ENCODE data around the gene ZC2HC1C. TPM values are rescaled to one million over a fixed set of nuclear protein-coding genes. Genes with fewer than 3 reads are reported as not detected.

The ZC2HC1C gene, protein sequence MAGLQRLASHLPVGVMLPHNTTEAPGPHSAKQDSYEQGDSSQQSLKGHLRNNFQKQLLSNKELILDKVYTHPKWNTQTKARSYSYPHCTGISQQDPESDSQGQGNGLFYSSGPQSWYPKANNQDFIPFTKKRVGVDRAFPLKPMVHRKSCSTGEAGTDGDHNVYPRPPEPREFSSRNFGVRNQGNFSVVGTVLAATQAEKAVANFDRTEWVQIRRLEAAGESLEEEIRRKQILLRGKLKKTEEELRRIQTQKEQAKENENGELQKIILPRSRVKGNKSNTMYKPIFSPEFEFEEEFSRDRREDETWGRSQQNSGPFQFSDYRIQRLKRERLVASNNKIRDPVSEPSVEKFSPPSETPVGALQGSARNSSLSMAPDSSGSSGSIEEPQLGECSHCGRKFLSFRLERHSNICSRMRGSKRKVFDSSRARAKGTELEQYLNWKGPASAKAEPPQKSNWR
- under 1 TPM; 0.45 to 0.84 (median 0.78) TPM for total RNA-seq

DNA sequence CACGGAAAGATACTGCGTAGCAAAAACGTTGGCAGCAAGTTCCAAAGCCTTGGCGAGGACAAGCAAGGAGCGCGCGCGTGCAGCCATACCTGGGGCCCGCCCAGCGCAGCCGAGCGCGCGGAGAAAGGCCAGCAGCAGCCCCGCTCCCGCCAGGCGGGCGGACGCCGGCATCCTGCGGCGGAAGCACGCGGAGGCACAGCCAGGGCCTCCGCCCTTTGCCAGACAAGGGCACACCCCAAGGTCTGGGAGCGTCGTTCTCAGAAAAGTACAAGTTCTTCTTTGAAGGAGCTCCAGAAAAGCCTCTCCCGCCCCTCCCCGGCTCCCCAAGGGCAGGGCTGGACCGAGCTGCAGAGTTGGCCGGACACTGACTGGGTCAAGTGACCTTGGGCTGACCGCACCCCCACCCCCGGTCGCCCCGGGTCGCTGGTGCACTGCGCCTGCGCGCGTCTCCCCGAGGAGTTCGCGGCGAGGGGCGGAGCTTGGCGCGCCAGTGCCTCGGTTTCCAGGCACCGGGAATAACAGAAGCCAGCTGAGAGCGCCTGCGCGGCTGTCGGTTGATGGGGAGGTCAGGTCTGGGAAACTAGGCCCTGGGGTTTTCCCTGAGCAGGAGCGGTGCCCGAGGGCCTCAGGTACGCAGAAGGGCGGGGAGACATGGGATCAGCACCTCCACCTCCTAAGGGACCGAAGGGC is at the start of gene ZC2HC1C:
ZC2HC1C (plus strand) TSS at position 521 of the 690 bp plus-strand sequence. CDS start 933 bp downstream, outside the sequence.
- Mint-ChIP-seq H3K27me3 (ENCODE audit: low read depth) (no peaks in the 10 kb centered on the region), H3K4me1 (ENCODE audit: low read depth) (peaks cover 5% of the 10 kb centered on the region), H3K9me3 (no peaks in the 10 kb centered on the region), H3K4me3 (no peak within 1 kb of the TSS), H3K36me3 (ENCODE audit: insufficient read depth) (no peaks in the 10 kb centered on the region)
- peak; percentile 28 for DNase-seq
- peak; percentile 90 to 93 for ATAC-seq

DNA sequence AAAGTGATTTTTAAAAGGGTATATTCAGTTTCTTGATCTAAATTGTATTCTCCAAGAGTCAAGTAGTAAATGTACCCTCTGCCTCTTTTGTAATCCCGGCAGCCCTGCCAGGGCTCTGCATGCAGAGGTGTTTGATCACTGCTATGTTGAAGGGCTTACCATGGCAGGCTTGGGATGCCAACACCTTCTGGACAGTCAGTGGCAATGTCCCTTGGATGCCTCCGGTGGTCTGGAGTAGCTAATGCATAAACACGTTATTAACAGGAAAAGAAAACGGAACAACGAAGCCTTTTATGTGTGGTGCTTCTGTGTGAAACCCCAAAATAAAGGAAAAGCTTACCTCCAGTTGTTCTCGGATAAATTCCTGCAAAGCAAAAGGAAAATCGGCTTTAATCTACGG is 46.8 kb upstream of the ZC2HC1C start:
- Mint-ChIP-seq H3K36me3 (ENCODE audit: insufficient read depth) (peaks cover 27% of the 10 kb centered on the region), H3K4me3 (no peak overlapping the region), H3K9me3 (no peaks in the 10 kb centered on the region), H3K27me3 (ENCODE audit: low read depth) (no peaks in the 10 kb centered on the region), H3K4me1 (ENCODE audit: low read depth) (no peaks in the 10 kb centered on the region)
- DNase-seq (no peak), ATAC-seq (no peak)

DNA sequence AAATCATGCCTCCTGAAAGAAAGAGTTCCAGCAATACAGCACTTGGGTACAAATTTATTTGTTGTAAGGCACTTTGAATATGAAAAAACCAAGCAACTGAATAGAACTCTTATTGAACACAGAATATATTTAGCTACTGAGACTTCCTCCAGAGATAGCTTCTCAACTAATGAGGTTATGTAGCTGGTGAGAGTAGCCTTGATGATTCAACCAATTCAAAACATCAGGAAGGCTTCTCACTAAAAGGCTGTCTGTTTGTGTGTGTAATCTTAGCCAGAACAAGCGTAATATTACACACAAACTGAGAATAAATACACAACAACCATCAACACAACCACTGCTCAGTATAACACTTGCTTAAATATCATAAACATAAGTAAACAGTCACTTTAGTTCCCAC is 46.3 kb upstream of the ZC2HC1C start:
- no peak for ATAC-seq
- peaks cover 29% of the 10 kb centered on the region for H3K36me3 Mint-ChIP-seq (ENCODE audit: insufficient read depth)
- H3K27me3 Mint-ChIP-seq (ENCODE audit: low read depth) = no peaks in the 10 kb centered on the region
- no peaks in the 10 kb centered on the region for H3K9me3 Mint-ChIP-seq
- no peaks in the 10 kb centered on the region for H3K4me1 Mint-ChIP-seq (ENCODE audit: low read depth)
- no peak overlapping the region for H3K4me3 Mint-ChIP-seq
- no peak for DNase-seq

DNA sequence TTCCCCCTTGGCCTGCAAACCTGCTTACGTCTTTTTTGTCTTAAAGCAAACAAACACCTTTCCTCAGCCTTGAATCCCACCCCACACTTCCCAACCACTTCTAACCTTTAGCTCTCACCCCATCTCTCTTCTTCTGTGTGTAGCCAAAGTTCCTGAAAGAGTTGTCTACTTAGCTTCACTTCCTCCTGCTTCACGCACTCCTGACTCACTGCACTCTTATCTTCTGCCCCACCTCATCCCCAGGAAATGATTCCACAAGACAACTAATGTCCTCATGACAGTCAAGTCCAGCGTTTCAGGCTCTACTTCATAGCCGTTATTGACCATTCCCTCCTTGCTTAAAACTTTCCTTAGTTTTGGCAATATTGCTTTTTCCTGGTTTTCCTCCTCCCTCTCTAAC is 44.4 kb upstream of the ZC2HC1C start:
- no peak overlapping the region for H3K4me3 Mint-ChIP-seq

DNA sequence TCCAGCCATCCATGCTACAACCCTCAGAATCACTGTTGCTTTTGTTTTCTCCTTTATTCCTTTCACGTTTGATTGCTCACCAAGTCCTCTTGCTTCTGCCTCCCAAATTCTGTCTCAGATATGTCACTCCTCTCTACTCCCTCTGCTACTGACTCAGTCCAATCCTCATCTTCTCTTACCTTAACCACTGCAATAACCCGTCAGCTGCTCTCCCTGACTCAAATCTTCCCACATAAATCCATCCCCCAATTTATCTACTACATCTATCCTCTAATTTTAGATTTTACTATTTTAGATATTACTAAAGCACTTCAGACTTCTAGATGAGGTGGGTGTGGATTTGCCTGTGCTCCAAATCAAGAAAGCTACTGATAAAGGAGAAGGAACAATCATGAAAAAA is 43.6 kb upstream of the ZC2HC1C start:
- no peak overlapping the region for H3K4me3 Mint-ChIP-seq
- no peaks in the 10 kb centered on the region for H3K9me3 Mint-ChIP-seq
- H3K36me3 Mint-ChIP-seq (ENCODE audit: insufficient read depth) = peaks cover 29% of the 10 kb centered on the region
- ATAC-seq (no peak), DNase-seq (no peak)
- H3K27me3 Mint-ChIP-seq (ENCODE audit: low read depth) = no peaks in the 10 kb centered on the region
- H3K4me1 Mint-ChIP-seq (ENCODE audit: low read depth) = no peaks in the 10 kb centered on the region

More for the DNA sequence above, 44.4 kb upstream of the ZC2HC1C start:
- H3K4me1 Mint-ChIP-seq (ENCODE audit: low read depth) = no peaks in the 10 kb centered on the region
- H3K36me3 Mint-ChIP-seq (ENCODE audit: insufficient read depth) = peaks cover 24% of the 10 kb centered on the region
- DNase-seq = no peak
- no peaks in the 10 kb centered on the region for H3K9me3 Mint-ChIP-seq
- H3K27me3 Mint-ChIP-seq (ENCODE audit: low read depth) = no peaks in the 10 kb centered on the region
- no peak for ATAC-seq

DNA sequence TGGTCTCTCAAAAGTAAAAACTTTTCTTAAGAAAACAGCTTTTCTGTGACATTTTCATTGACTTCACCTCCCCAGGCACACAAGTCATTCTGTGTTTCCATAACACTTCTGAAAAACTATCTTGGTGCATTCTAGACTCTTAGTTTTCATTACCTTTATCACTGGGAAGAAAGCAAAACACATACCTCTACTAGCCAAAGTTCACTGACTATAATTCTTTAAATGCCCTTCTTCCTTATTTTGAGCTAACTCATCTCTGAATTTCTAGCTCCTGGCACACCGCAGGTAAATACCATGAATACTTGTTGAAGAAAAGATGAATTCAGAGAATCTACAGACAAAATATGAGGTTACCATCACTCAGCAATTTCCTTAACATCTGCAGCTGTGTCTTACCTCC is 39.3 kb upstream of the ZC2HC1C start:
- Mint-ChIP-seq H3K4me1 (ENCODE audit: low read depth) (no peaks in the 10 kb centered on the region), H3K4me3 (no peak overlapping the region), H3K9me3 (no peaks in the 10 kb centered on the region), H3K27me3 (ENCODE audit: low read depth) (no peaks in the 10 kb centered on the region), H3K36me3 (ENCODE audit: insufficient read depth) (peaks cover 28% of the 10 kb centered on the region)
- DNase-seq = no peak
- ATAC-seq = no peak

DNA sequence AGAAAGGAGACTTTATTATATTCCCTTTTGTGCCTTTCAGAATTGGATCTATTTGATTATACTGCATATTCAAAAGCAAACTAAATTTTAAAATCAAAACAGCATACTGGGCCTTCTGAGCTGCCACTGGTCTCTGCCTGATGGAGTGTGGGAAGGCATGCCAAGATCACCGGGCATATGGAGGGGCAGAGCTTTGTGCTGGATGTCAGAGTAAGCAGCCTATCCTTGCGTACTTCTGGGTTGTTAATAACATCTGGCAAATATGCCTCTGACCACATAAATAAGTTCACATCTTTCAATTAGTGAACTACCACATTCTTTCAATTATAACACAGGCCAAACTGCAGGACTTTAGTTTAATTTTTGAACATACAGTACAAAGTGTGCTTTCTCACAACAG is 36.5 kb upstream of the ZC2HC1C start:
- Mint-ChIP-seq H3K36me3 (ENCODE audit: insufficient read depth) (peaks cover 40% of the 10 kb centered on the region), H3K4me3 (no peak overlapping the region), H3K9me3 (no peaks in the 10 kb centered on the region), H3K4me1 (ENCODE audit: low read depth) (no peaks in the 10 kb centered on the region), H3K27me3 (ENCODE audit: low read depth) (no peaks in the 10 kb centered on the region)
- no peak for ATAC-seq
- DNase-seq = no peak

DNA sequence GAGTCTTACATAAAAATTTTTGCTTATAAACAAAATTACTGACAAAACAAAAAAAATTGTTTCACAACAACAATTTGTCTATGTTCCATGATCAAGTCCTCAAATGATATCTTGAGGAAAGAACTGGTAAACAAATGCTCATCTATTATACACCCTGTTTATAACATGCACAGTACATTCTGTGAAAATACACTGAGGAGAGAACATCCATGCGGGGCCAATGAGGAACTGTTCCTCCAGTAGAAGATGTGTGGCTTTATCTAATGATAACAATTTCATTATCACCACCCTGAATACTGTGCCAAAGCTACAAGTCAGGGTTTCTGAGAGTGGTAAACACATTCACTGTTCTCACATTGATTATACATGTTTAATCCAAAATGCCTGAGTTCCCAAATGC is 28.9 kb upstream of the ZC2HC1C start:
- no peak for ATAC-seq
- no peak for DNase-seq
- H3K9me3 Mint-ChIP-seq = no peaks in the 10 kb centered on the region
- peaks cover 27% of the 10 kb centered on the region for H3K36me3 Mint-ChIP-seq (ENCODE audit: insufficient read depth)
- no peak overlapping the region for H3K4me3 Mint-ChIP-seq
- peaks cover 14% of the 10 kb centered on the region for H3K4me1 Mint-ChIP-seq (ENCODE audit: low read depth)
- H3K27me3 Mint-ChIP-seq (ENCODE audit: low read depth) = no peaks in the 10 kb centered on the region

DNA sequence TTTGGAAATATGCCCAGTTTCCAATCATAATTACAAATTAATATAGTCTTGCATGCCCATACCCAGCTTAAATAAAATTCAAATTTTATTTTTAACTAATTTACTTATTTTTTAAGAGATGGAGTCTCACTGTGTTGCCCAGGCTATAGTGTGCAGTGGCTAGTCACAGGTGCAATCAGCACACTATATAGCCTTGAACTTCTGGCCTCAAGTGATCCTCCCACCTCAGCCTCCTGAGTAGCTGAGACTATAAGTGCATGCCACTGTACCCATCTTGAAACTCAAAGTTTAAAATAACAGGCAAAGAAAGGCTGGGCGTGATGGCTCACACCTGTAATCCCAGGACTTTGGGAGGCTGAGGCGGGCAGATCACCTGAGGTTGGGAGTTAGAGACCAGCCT is 28.5 kb upstream of the ZC2HC1C start:
- H3K4me1 Mint-ChIP-seq (ENCODE audit: low read depth) = peaks cover 19% of the 10 kb centered on the region
- ATAC-seq (no peak), DNase-seq (no peak)
- no peaks in the 10 kb centered on the region for H3K27me3 Mint-ChIP-seq (ENCODE audit: low read depth)
- no peaks in the 10 kb centered on the region for H3K9me3 Mint-ChIP-seq
- no peak overlapping the region for H3K4me3 Mint-ChIP-seq
- H3K36me3 Mint-ChIP-seq (ENCODE audit: insufficient read depth) = peaks cover 24% of the 10 kb centered on the region

DNA sequence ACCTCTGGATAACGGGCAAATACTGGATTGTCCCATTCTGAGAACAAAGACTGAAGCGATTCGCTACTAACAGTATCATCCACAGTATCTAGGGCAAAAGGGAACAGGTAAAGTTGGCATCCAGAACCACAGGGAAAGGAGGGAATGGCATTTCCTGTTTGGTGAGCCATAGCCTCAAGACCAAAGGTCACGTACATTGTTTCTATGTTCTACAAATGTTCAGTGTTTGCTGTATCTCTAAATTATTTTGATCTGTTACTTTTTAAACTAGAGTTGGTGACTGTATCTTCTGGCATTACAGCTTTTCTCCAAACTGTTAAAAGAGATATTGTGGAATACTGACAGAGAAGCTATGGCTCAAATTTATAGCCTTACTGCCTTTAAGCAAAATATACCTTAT is 27.8 kb upstream of the ZC2HC1C start:
- peaks cover 20% of the 10 kb centered on the region for H3K36me3 Mint-ChIP-seq (ENCODE audit: insufficient read depth)
- peaks cover 24% of the 10 kb centered on the region for H3K4me1 Mint-ChIP-seq (ENCODE audit: low read depth)
- no peak for ATAC-seq
- no peak overlapping the region for H3K4me3 Mint-ChIP-seq
- H3K9me3 Mint-ChIP-seq = no peaks in the 10 kb centered on the region
- no peaks in the 10 kb centered on the region for H3K27me3 Mint-ChIP-seq (ENCODE audit: low read depth)
- no peak for DNase-seq

DNA sequence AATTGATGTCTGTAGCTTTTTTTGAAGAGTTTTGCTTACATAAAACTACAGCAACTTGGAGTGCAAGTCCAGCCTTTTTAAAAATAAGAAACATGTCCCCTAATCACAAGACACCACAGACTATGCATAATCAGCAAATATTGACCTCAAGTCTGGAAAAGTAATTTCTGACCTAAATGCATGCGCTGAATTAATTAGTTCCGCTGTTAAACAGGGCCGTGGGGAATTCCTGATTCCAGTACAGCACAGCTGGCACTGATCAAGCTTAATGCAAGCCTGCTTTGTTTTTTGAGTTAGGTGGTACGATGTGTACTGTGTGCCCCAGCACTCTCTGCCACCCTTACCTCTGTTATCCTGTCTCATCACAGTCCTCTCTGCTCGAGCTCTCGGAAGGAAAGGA is 27.4 kb upstream of the ZC2HC1C start:
- ATAC-seq (no peak), DNase-seq (no peak)
- H3K27me3 Mint-ChIP-seq (ENCODE audit: low read depth) = no peaks in the 10 kb centered on the region
- no peak overlapping the region for H3K4me3 Mint-ChIP-seq
- H3K9me3 Mint-ChIP-seq = no peaks in the 10 kb centered on the region
- H3K4me1 Mint-ChIP-seq (ENCODE audit: low read depth) = peaks cover 28% of the 10 kb centered on the region
- peaks cover 16% of the 10 kb centered on the region for H3K36me3 Mint-ChIP-seq (ENCODE audit: insufficient read depth)

DNA sequence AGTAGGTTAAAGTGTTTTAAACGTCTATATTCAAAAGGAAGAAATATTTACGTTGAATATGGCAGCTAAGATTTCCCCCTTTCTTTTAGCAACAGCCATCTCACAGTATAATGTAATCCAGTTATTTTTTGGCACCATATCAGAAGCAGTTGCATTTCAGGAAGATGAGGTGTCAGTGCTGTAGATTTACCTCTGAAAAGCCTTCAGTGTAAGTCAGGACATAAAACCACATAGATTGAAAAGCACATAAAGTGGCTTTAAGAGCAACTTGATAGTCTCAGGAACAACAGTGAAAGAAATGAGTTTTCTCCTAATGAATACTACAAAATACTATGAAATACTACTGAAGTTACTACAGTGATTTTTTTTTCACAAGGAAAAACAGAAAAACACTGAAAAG is 25.1 kb upstream of the ZC2HC1C start:
- Mint-ChIP-seq H3K4me3 (no peak overlapping the region), H3K36me3 (ENCODE audit: insufficient read depth) (peaks cover 19% of the 10 kb centered on the region), H3K9me3 (no peaks in the 10 kb centered on the region), H3K4me1 (ENCODE audit: low read depth) (peaks cover 36% of the 10 kb centered on the region), H3K27me3 (ENCODE audit: low read depth) (no peaks in the 10 kb centered on the region)
- no peak for DNase-seq
- ATAC-seq = no peak

DNA sequence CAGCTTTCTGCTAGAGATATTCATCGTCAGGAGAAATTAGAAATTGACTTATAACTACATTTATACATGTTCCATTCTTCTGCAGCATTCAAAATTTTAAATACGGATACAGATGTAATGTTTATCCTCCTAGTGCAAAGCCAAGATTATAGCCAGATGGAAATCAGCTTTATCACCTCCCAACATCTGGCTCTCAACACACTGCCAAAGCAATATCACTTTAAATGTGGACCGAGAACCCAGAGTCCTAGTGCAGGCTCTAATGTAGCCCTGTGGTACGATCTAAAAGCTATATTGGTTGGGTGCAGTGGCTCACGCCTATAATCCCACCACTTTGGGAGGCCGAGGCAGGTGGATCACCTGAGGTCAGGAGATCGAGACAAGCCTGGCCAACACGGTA is 24.7 kb upstream of the ZC2HC1C start:
- no peaks in the 10 kb centered on the region for H3K27me3 Mint-ChIP-seq (ENCODE audit: low read depth)
- ATAC-seq = no peak
- no peak for DNase-seq
- H3K36me3 Mint-ChIP-seq (ENCODE audit: insufficient read depth) = peaks cover 19% of the 10 kb centered on the region
- H3K4me3 Mint-ChIP-seq = no peak overlapping the region
- no peaks in the 10 kb centered on the region for H3K9me3 Mint-ChIP-seq
- H3K4me1 Mint-ChIP-seq (ENCODE audit: low read depth) = peaks cover 40% of the 10 kb centered on the region

DNA sequence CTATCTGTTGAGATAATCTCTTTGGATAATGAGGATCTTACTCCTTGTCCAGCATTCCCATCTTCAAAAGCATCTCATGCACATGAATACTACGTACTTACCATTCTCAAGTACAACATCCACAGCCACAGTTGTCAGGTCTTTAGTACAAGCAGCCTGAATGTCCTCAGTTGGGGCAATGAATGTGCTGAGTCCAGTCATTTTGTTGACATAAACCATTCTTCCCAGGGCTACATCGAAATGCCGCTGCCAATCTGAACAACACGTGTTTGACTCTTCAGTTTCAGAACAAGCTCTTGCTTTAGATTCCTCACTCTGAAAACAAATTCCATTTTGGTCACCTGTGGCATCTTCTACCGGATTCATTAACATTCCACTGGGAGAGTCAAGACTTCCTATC is 23.2 kb upstream of the ZC2HC1C start:
- no peak for ATAC-seq
- Mint-ChIP-seq H3K36me3 (ENCODE audit: insufficient read depth) (peaks cover 17% of the 10 kb centered on the region), H3K4me1 (ENCODE audit: low read depth) (peaks cover 50% of the 10 kb centered on the region), H3K27me3 (ENCODE audit: low read depth) (no peaks in the 10 kb centered on the region), H3K9me3 (no peaks in the 10 kb centered on the region), H3K4me3 (no peak overlapping the region)
- no peak for DNase-seq

DNA sequence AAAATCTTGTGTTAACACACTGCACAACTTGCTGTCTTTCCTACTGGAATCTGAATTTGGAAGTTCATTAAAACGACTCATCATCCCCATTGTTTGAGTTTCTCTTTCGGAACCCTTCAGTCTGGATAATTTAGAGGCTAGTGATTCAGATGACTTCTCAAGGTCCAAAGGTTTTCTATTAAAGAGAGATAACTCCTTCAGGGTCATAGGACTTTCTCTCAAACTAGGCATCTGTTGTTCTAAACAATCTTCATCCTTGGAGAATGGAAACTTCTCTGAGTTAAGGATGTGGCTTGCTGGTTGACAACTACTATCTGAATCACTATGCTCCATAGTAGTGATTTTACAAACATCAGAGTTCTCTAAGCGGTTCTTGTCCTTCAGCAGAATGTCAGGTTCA is 22.5 kb upstream of the ZC2HC1C start:
- H3K4me3 Mint-ChIP-seq = no peak overlapping the region
- H3K36me3 Mint-ChIP-seq (ENCODE audit: insufficient read depth) = peaks cover 17% of the 10 kb centered on the region
- ATAC-seq (peak in 1 of 2 donors; percentile 29), DNase-seq (no peak)
- H3K4me1 Mint-ChIP-seq (ENCODE audit: low read depth) = peaks cover 51% of the 10 kb centered on the region
- no peaks in the 10 kb centered on the region for H3K27me3 Mint-ChIP-seq (ENCODE audit: low read depth)
- no peaks in the 10 kb centered on the region for H3K9me3 Mint-ChIP-seq

Data from activated T-cell treated with anti-CD3 and anti-CD28 coated beads, Interleukin-2, amount 50 U/mL, for 4 hours (primary cell).